Activated T-cell treated with anti-CD3 and anti-CD28 coated beads, Interleukin-2, amount 50 U/mL, for 4 hours (primary cell): ENCODE measurements around the gene PSAT1. TPM values are rescaled to one million over a fixed set of nuclear protein-coding genes. Genes with fewer than 3 reads are reported as not detected.
A peak's percentile ranks its signal among the peaks of the same experiment; 100 is the strongest.
"Not testable (repeated sequence)": the region's sequence is repeated elsewhere in the genome, so short reads cannot be mapped to it uniquely, and the experiment has no call there.

Experiments used
- ATAC-seq, 2 donors: fragments of 200-7000 bp; cut with Tn5 transposase; one replicate each; pipeline ENCODE4 v1.10.0; 2021
- DNase-seq: peaks from one replicate; pipeline ENCODE4 v3.0.0-alpha.2; 2020
- H3K27me3 Mint-ChIP-seq: one replicate; pipeline ENCODE4 v1.8.0; 2021; ENCODE audit warnings: low read depth, mixed read lengths
- H3K36me3 Mint-ChIP-seq: one replicate; pipeline ENCODE4 v1.8.0; 2022; ENCODE audit warnings: mixed read lengths; ENCODE audit not compliant: insufficient read depth
- H3K4me1 Mint-ChIP-seq: one replicate; pipeline ENCODE4 v1.8.0; 2021; ENCODE audit warnings: low read depth, mixed read lengths
- H3K4me3 Mint-ChIP-seq: one replicate; pipeline ENCODE4 v1.8.0; 2021; ENCODE audit warnings: mild to moderate bottlenecking, moderate library complexity, mixed read lengths
- H3K9me3 Mint-ChIP-seq: one replicate; pipeline ENCODE4 v1.8.0; 2021; ENCODE audit warnings: mixed read lengths
- total RNA-seq, 3 donors: library from RNA; stranded (reverse); gene quantifications; one replicate each; pipeline ENCODE4 v1.2.1, GENCODE V29; 2021

PSAT1 gene
- total RNA-seq, 3 donors from 2014 or later: 105 to 139 (median 120) TPM

DNA sequence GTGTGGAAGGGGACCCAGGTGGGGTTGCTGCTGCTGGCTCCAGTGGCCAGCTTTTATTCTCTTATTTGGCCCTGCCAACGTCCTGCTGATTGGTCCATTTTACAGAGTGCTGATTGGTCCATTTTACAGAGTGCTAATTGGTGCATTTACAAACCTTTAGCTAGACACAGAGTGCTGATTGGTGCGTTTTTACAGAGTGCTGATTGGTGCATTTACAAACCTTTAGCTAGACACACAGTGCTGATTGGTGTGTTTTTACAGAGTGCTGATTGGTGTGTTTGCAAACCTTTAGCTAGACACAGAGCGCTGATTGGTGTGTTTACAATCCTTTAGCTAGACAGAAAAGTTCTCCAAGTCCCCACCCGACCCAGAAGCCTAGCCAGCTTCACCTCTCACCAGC is 12.7 kb upstream of the PSAT1 start:
- H3K36me3 Mint-ChIP-seq, ATAC-seq, H3K4me1 Mint-ChIP-seq, H3K27me3 Mint-ChIP-seq, H3K4me3 Mint-ChIP-seq, DNase-seq, H3K9me3 Mint-ChIP-seq: not testable (repeated sequence)

DNA sequence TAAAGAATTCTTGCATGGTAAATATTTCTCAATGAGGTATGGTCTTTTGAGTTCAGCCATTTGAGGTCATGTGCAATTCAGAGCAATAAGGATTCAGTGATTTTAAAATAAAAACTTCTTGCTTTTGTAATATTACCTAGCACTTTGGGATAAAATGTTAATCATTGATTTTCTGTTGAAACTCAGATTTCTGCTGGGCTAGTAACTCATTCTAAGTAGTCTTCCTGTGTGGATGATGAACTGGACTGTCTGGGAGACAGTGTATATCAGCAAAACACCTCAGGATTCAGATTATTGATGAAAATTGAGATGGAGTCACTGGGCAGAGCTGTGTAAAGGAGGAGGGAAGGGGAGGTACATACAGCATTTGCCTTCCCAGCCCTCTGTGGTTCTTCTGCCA is 10.8 kb upstream of the PSAT1 start:
- ATAC-seq: no peak

DNA sequence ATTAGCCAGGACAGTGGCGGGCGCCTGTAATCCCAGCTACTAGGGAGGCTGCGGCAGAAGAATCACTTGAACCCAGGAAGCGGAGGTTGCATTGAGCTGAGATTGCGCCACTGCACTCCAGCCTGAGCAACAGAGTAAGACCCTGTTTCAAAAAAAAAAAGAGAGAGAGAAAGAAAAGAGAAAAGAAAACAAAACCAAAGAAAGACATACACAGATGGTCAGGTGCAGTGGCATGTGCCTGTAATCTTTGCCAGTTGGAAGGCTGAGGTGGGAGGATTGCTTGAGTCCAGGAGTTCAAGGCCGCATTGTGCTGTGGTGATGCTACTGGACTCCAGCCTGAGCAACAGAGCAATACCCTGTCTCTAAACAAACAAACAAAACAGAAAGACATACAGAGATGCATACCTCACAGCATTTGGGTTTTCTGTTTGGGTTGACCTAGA is 10.0 kb upstream of the PSAT1 start:
- Mint-ChIP-seq H3K4me1 (no peaks in the 10 kb centered on the region), H3K27me3 (no peaks in the 10 kb centered on the region), H3K4me3 (no peak overlapping the region), H3K9me3 (no peaks in the 10 kb centered on the region), H3K36me3 (no peaks in the 10 kb centered on the region)
- DNase-seq (no peak), ATAC-seq (no peak)

More for the DNA sequence above, 10.8 kb upstream of the PSAT1 start:
- no peaks in the 10 kb centered on the region for H3K9me3 Mint-ChIP-seq
- no peak for DNase-seq
- H3K36me3 Mint-ChIP-seq: no peaks in the 10 kb centered on the region
- H3K4me3 Mint-ChIP-seq: no peak overlapping the region
- no peaks in the 10 kb centered on the region for H3K4me1 Mint-ChIP-seq
- H3K27me3 Mint-ChIP-seq: no peaks in the 10 kb centered on the region

DNA sequence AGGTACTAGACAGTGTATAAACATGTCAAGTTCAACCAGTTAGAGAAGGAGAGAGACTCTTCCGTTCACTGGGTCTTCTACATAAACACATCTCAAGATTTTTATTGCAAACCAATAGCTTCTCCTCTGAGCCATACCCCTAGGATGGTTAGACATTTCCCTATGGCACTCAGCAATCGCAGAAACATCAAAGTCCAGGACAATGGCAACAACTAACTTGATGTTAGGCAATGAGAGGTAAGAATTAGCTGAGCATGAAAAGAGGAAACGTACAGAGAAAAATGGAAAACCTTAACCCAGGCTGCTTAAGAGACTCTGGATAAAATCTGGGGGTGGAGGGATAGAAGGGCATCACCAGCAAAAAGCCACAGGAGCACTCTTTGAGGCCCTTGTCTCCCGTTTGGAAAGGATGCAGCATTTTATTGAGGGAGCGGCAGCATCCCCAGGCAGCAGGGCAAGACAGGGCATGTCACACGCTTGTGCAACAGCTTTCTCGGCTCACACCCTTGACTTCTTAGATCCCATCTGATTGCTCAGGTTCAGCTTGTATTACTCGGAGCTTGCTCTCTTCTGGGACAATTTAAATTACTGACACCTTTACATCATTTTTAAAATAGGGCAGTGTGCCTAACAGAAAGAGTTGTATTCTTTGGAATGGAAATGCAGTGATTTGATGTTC is 8.6 kb upstream of the PSAT1 start:
- H3K4me3 Mint-ChIP-seq: no peak overlapping the region

DNA sequence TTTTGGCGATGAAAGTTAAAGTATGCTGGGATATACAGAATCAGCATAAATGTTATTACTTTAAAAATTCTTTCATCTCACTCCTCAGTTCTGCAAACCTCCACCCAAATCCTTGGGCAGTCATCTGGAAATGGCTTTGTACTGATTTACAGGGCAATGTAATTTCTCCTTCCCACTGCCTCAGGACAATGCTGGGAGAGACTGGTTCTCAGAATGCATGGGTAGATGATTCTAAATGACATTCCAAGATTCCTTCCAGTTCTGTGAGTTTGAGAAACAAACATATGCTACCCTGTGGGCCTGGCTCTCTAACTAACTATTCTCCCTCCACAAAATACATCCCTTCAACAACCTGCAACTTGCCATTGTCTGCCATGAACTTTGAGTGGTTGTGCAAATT is 7.5 kb upstream of the PSAT1 start:
- ATAC-seq: no peak
- no peaks in the 10 kb centered on the region for H3K9me3 Mint-ChIP-seq
- H3K27me3 Mint-ChIP-seq: no peaks in the 10 kb centered on the region
- no peaks in the 10 kb centered on the region for H3K36me3 Mint-ChIP-seq
- no peak for DNase-seq
- peaks cover 11% of the 10 kb centered on the region for H3K4me1 Mint-ChIP-seq
- H3K4me3 Mint-ChIP-seq: no peak overlapping the region

More for the DNA sequence above, 8.6 kb upstream of the PSAT1 start:
- Mint-ChIP-seq H3K9me3 (no peaks in the 10 kb centered on the region), H3K4me1 (peaks cover 9% of the 10 kb centered on the region), H3K27me3 (no peaks in the 10 kb centered on the region), H3K36me3 (no peaks in the 10 kb centered on the region)
- ATAC-seq (no peak), DNase-seq (no peak)

DNA sequence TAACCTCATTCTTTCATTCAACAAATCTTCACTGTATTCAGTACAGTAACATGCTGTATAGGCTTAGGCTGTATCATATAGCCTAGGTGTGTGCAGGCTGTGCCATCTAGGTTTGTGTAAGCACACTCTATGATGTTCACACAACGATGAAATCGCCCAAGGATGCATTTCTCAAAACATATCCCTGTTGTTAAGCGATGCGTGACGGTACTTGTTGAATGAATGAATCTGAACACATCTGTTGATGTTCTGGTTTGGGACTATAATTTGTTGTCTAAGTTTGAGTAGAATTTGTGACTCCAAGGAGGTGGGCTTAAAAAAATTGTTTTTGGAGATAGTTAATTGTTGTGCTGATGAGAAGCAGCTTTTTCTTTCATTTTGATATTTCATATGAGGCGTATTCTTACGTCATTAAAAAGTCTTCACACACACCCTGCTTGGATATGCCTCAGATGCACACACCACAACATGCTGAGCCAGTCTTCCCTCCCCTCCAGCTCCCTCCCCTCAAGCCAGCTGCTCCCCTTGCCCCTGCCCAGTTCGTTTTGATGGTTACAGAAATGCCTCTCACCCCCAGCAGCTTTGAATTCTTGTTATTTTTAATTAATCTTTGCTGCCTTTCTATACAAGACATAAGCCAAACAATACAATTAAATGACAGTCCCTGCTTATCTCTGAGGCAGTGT is 5.5 kb upstream of the PSAT1 start:
- Mint-ChIP-seq H3K4me3 (no peak overlapping the region), H3K36me3 (no peaks in the 10 kb centered on the region), H3K4me1 (peaks cover 19% of the 10 kb centered on the region), H3K27me3 (no peaks in the 10 kb centered on the region), H3K9me3 (no peaks in the 10 kb centered on the region)
- no peak for DNase-seq
- ATAC-seq: no peak

DNA sequence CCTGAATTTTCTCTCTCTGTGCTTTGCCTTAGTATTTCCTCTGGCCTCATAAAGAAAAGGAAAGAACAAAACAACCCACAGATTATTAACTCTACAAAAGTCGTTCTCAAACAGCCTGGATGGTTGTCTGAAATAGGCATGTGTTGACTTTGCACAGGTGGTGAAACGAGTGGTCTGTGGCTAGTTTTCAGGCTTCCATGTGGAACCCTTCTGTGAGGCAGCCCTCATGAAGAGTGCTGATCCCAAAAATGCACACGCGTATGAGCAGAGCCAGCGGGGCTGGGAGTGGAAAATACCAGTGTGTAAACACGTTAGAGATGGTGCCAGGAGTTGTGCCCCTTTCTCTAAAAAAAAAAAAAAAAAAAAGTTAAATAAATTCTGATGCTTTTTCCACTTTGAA is 4.9 kb upstream of the PSAT1 start:
- Mint-ChIP-seq H3K9me3 (no peaks in the 10 kb centered on the region), H3K4me1 (peaks cover 24% of the 10 kb centered on the region), H3K36me3 (no peaks in the 10 kb centered on the region), H3K4me3 (no peak overlapping the region), H3K27me3 (no peaks in the 10 kb centered on the region)
- ATAC-seq (no peak), DNase-seq (no peak)

DNA sequence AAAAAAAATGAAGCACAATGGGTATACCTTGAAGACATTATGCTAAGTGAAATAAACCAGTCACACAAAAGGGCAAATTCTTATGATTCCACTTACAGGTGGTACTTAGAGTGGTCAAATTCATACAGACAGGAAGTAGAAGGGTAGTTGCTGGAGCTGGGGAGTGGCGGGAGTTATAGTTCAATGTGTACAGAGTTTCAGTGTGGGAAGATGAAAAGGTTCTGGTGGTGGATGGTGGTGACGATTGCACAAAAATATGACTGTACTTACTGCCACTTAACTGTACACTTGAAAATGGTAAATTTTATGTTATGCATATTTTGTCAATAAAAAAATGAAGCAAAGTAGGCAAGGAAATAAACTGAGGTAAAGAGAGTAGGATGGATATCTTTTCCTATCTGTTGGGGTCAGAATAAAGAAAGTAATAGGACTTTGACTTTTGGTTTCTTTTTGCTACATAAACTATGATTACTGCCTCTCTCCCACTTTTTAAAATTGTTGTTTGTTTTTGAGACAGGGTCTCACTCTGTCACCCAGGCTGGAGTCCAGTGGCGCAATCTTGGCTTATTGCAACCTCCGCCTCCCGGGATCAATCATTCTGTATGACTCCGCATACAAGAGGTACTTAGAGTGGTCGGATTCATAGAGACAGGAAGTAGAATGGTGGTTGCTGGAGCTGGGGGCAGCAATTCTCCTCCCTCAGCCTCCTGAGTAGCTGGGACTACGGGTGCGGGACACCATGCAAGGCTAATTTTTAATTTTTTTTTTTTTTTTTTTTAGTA is 4.0 kb upstream of the PSAT1 start:
- peak overlapping the region; percentile 16 for H3K4me3 Mint-ChIP-seq
- peak in 1 of 2 donors; percentile 8 for ATAC-seq
- DNase-seq: no peak
- no peaks in the 10 kb centered on the region for H3K27me3 Mint-ChIP-seq
- H3K36me3 Mint-ChIP-seq: no peaks in the 10 kb centered on the region
- peaks cover 26% of the 10 kb centered on the region for H3K4me1 Mint-ChIP-seq
- H3K9me3 Mint-ChIP-seq: no peaks in the 10 kb centered on the region

DNA sequence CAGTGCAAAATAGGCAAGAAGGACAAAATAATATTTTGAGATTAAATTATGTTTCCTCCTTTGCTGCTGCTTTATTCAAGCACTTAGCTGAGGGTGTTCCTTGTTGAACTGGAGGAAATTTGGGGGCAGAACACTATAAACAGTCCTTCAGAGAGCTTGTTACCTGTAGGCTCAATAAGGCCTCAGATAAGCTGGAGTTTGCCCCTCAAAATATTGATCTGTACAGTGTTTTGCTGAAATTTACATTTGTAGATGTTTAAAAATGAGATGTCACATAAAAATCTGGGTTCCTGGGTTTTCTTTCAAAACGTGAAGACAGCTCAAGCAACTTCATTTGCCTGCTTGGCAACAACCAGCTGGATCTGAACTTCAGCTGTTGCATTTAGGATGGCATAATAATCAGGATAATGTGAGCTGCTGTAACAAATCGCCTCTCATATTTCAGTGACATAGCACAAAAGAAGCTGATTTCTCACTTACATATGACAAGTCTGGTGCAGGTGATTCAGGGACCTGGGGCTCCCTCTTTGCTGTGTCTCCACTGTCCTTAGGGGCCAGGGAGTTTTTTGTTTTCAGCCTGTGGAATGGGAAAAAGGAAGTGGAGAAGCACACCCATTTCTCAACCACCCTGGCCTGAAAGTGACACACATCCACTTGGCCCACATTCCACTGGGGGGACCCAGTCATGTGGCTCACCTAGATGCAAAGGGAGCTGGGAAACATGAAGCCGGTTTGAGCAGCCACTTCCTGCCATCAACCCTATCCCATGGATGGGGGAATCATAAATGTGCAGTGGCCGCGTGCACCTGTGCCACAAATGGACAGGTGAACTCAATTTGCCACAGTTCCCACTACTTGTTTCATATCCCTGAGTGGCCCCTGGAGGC is 2.4 kb upstream of the PSAT1 start:
- H3K4me1 Mint-ChIP-seq: peaks cover 31% of the 10 kb centered on the region
- DNase-seq (no peak), ATAC-seq (no peak)
- no peaks in the 10 kb centered on the region for H3K36me3 Mint-ChIP-seq
- no peaks in the 10 kb centered on the region for H3K9me3 Mint-ChIP-seq
- no peak overlapping the region for H3K4me3 Mint-ChIP-seq
- no peaks in the 10 kb centered on the region for H3K27me3 Mint-ChIP-seq

DNA sequence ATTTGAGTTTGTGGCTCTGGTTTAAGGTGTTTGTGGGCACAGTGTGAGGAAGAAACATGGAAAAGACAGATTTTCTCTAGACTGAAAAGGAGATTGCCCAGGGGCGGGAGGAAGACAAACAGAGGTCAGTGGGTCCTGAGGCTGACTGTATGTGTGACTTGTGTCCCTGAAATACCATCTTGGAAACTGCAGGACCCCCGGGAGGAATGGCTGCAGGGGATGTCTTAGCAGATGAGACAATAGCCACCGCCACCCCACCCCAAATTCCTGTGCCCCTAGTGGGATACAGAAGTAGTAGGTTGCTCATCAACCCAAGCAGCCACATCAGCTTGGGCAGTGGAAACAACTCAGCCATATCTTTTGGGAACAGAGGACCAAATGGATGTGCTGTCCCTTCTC is 1.7 kb upstream of the PSAT1 start:
- Mint-ChIP-seq H3K4me3 (no peak overlapping the region), H3K9me3 (no peaks in the 10 kb centered on the region), H3K27me3 (no peaks in the 10 kb centered on the region), H3K36me3 (peaks cover 4% of the 10 kb centered on the region), H3K4me1 (peaks cover 31% of the 10 kb centered on the region)
- ATAC-seq: no peak
- no peak for DNase-seq

DNA sequence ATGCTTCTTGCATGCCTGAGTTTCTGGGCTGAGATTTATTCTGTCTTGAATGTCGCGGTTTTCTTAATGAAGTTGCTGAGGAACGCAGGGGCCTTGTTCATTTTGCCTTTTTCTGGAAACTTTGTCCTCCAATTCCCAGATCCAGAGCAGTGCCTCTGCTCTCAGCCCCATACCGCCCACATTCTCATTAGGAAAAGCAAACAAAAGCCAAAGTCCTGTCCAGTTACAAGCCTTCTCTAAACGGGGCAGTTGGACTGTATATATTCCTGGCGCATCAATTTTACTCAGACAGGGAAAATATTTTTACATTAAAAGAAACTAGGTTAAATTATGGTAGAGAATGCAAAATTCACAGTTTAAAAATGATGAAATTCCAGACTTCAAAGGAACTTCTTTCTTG is 1.2 kb upstream of the PSAT1 start:
- H3K9me3 Mint-ChIP-seq: no peaks in the 10 kb centered on the region
- no peaks in the 10 kb centered on the region for H3K27me3 Mint-ChIP-seq
- H3K4me1 Mint-ChIP-seq: peaks cover 31% of the 10 kb centered on the region

DNA sequence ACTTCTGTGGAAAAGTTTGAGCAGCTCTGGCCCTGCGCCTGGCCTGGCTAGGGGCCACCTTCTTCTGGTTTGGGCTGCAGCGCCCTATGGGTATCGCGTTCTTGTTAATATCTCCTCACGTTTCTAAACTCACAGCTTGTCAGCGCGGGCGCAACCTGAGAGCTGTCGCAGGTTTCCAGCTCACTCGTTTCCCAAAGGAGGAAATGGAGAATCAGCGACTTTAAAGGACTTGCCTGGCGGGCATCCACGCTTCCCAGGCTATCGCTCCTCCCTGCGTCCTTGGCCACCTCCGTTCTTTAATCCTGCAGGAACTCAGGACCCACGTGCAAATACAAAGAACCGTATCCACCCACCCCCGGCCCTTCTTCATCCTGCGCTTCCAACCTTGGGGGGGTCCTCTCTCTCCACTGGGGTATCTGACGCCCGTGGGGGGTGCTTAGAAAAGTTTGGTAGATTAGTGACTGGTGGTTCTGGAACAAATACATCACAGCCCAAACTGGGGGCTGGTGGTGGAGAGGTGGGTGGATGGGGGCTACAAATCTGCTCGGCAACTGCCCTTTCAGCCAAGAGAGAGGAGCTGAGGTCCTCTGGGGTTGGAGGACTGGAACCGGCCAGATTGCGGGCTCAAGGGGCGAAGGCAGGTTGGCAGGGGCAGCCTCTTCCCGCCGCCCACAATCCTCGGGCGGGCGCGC is 578 bp upstream of the PSAT1 start:
- DNase-seq: no peak

More for the DNA sequence above, 1.2 kb upstream of the PSAT1 start:
- Mint-ChIP-seq H3K36me3 (peaks cover 7% of the 10 kb centered on the region), H3K4me3 (peak overlapping the region; percentile 90)
- ATAC-seq: no peak
- no peak for DNase-seq

DNA sequence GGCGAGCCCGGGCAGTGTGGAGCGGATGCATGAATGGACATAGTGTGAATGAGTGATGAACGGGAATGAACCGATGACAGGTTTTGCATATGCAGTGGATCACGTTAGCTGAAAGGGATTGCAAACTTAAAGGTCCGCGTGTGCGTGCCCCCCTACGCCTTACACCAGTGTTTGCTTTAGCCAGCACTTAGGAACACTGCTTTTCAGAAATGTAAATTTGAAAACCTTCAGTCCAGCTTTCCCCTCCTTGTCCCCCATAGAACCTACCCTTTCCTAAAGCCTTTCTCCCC is 692 bp downstream of the PSAT1 start:
- no peaks in the 10 kb centered on the region for H3K27me3 Mint-ChIP-seq
- H3K36me3 Mint-ChIP-seq: peaks cover 18% of the 10 kb centered on the region
- peak overlapping the region; percentile 90 for H3K4me3 Mint-ChIP-seq
- peaks cover 29% of the 10 kb centered on the region for H3K4me1 Mint-ChIP-seq
- DNase-seq (no peak), ATAC-seq (no peak)
- no peaks in the 10 kb centered on the region for H3K9me3 Mint-ChIP-seq

More for the DNA sequence above, 578 bp upstream of the PSAT1 start:
- Mint-ChIP-seq H3K27me3 (no peaks in the 10 kb centered on the region), H3K4me1 (peaks cover 31% of the 10 kb centered on the region), H3K36me3 (peaks cover 8% of the 10 kb centered on the region), H3K9me3 (no peaks in the 10 kb centered on the region), H3K4me3 (peak overlapping the region; percentile 90)
- no peak for ATAC-seq
